ENCODE results near the gene A2M. TPM values are rescaled to one million over a fixed set of nuclear protein-coding genes. Genes with fewer than 3 reads are reported as not detected.

The A2M gene
- total RNA-seq, 1 donor from 2014 or later = 1,832 TPM

- Histone ChIP-seq H3K4me1 (no peaks in the 10 kb centered on the region), H3K36me3 (peaks cover 74% of the 10 kb centered on the region), H3K9me3 (peaks cover 13% of the 10 kb centered on the region), H3K4me3 (no peak overlapping the region), H3K27me3 (ENCODE audit: low read depth) (no peaks in the 10 kb centered on the region), H3K27ac (no peak overlapping the region)
- no peak for DNase-seq
- intact Hi-C loops (cut with DNase I) = no loop called here
- TF ChIP-seq CTCF (IDR thresholded peaks at IDR 0.05) = no peak
- ATAC-seq = no peak
These were observed 28.5 kb downstream of the A2M start for GRCh38 chr12:9087087-9087835.

GRCh38 chr12:9086087-9086486, 29.6 kb downstream of the A2M start:
- intact Hi-C loops (cut with DNase I) = no loop called here
- Histone ChIP-seq H3K4me1 (no peaks in the 10 kb centered on the region), H3K36me3 (peaks cover 73% of the 10 kb centered on the region), H3K4me3 (no peak overlapping the region), H3K9me3 (peaks cover 13% of the 10 kb centered on the region), H3K27me3 (ENCODE audit: low read depth) (no peaks in the 10 kb centered on the region), H3K27ac (no peak overlapping the region)
- ATAC-seq = no peak
- DNase-seq = no peak
- TF ChIP-seq CTCF (IDR thresholded peaks at IDR 0.05) = no peak

- H3K9me3 ChIP-seq = peaks cover 13% of the 10 kb centered on the region
- H3K4me3 ChIP-seq = no peak overlapping the region
- H3K27me3 ChIP-seq (ENCODE audit: low read depth) = no peaks in the 10 kb centered on the region
- H3K27ac ChIP-seq = no peak overlapping the region
- DNase-seq (no peak), ATAC-seq (no peak)
- H3K4me1 ChIP-seq = no peaks in the 10 kb centered on the region
- intact Hi-C loops (cut with DNase I) = no loop called here
- no peak for TF ChIP-seq CTCF (IDR thresholded peaks at IDR 0.05)
- H3K36me3 ChIP-seq = peaks cover 69% of the 10 kb centered on the region
These were observed 31.3 kb downstream of the A2M start for GRCh38 chr12:9084417-9084816.

- Histone ChIP-seq H3K9me3 (peaks cover 13% of the 10 kb centered on the region), H3K27ac (no peak overlapping the region), H3K36me3 (peaks cover 69% of the 10 kb centered on the region), H3K27me3 (ENCODE audit: low read depth) (no peaks in the 10 kb centered on the region), H3K4me3 (no peak overlapping the region), H3K4me1 (no peaks in the 10 kb centered on the region)
- no peak for ATAC-seq
- TF ChIP-seq CTCF (IDR thresholded peaks at IDR 0.05) = no peak
- intact Hi-C loops (cut with DNase I) = no loop called here
- no peak for DNase-seq
These were observed 31.9 kb downstream of the A2M start for GRCh38 chr12:9083793-9084192.

- ATAC-seq (no peak), DNase-seq (no peak)
- intact Hi-C loops (cut with DNase I) = no loop called here
- H3K27me3 ChIP-seq (ENCODE audit: low read depth) = no peaks in the 10 kb centered on the region
- H3K4me1 ChIP-seq = no peaks in the 10 kb centered on the region
- no peak overlapping the region for H3K27ac ChIP-seq
- H3K36me3 ChIP-seq = peaks cover 73% of the 10 kb centered on the region
- H3K9me3 ChIP-seq = peaks cover 13% of the 10 kb centered on the region
- TF ChIP-seq CTCF (IDR thresholded peaks at IDR 0.05) = no peak
- no peak overlapping the region for H3K4me3 ChIP-seq
These were observed 33.9 kb downstream of the A2M start for GRCh38 chr12:9081667-9082427.

All from lower lobe of right lung (tissue), 2 donors.